Right kidney (tissue), 9 donors: Measurements from ENCODE around the gene OR9I1.

ENCODE experiments used
- DNase-seq: peaks from one replicate; pipeline ENCODE4 v3.0.0-alpha.2; 2016
- long read RNA-seq, 8 donors: transcript quantifications; one replicate each; lab custom pipeline, GENCODE V29; 2026

OR9I1 gene, protein sequence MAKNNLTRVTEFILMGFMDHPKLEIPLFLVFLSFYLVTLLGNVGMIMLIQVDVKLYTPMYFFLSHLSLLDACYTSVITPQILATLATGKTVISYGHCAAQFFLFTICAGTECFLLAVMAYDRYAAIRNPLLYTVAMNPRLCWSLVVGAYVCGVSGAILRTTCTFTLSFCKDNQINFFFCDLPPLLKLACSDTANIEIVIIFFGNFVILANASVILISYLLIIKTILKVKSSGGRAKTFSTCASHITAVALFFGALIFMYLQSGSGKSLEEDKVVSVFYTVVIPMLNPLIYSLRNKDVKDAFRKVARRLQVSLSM
- long read RNA-seq, donor 1 = 0 reads
- long read RNA-seq, donor 2 = 0 reads
- long read RNA-seq, donor 3 = 0 reads
- long read RNA-seq, donor 4 = 0 reads
- long read RNA-seq, donor 5 = 0 reads
- long read RNA-seq, donor 6 = 0 reads
- long read RNA-seq, donor 7 = 0 reads
- long read RNA-seq, donor 8 = 0 reads

DNA sequence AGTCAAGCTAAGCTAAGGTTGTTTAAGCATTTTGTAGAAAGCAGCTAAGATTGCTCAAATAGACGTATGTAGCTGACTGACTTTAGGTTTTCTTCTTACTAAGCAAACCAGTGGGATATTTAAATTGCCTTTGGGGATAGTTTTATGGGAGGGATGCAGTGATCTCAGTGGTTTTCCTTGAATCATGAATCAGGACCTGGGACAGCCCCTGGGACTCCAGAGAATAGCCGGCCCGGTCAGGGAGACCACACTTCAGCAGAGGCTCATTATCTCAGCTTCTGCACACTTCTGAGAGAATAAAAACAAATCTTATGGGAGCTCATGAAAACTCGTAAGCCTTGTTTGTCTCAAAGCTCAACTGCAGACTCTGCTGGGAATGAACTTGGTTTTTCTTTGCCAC, at the start of gene OR9I1:
TSS of gene OR9I1 (minus strand) at position 62 of the 400 bp plus-strand sequence. CDS start 6,086 bp downstream, outside the sequence.
- no peak for DNase-seq

DNA sequence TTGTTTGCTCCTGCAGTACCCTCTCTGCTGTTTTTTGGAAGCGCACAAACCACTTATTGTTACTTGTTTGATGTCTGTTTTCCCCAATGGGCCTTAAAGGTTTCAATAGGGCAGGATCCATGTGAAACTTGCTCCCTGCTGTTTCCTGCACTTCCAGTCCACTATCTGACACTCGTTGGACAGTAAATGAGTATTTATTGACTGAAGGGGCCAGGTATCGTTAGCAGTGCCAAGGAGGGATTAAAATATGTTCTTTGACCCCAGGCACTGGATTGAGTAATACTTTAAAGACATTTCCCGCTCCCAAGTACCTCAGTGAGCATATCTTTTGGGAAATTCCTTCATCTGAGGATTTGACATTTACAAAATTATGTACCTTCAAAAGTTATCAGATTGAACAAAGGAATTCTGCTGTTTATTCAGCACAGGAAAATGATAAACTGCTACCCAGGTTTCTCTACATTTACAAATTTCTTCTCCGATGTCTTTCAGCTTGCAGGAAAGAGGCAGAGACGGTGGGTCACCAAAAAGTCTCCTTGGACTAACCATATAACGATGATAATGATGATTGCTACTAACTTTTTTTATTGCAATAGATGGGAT, 40.3 kb upstream of the OR9I1 start:
- no peak for DNase-seq

DNA sequence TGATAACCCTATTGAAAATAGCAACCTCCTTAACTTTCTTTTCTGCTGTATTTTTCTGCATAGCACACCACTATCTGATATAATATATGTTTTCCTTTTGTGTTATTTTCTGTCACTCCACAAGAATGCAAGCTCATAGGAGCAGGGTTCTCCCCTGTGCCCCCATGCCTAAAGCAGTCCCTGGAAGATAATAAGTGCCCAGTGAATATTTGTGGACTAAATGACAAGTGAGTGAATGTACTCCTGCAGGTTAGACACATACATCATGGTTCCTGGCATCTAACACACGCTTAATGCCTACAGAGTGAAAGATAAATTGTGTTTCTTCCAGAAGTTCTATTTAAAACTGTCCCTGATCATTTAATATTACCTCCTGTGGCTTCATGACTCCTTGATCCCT, 39.7 kb upstream of the OR9I1 start:
- DNase-seq = no peak

DNA sequence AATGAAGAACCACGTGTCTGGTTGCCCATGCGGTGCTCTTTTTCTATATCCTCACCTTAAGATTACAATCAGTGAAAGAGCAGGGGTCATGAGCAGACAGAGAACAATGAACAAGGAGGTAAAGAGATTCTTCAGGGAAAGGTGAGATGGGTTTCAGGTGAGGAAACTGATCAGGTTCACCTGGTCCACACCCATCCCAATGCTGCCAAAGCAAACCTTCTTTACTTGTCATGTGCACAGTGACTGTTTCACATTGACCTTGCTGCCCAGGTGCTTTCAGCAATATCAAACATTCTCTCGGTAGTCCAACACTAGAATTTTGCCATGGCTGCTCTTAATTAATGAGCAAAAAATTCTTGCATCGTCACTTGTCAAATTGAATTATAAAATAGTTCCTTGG, 39.1 kb upstream of the OR9I1 start:
- no peak for DNase-seq

DNA sequence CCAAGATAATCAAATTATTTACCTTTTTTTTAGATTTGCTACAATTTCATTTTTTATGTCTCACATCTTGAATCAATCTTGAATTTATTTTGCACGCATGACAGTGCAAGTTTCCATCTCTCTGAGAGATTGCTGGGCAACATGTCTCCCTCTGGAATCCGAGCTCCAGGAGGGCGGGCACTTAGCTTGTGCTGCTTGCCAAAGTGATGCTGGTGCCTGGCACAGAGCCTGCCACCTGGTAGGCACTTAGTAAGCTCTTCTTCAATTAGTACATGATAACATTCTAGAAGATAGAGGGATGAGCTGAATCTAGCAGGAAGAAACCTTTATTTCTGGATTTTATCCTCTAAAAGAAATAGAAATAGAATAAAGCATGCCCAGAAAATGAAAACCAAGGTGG, 27.5 kb upstream of the OR9I1 start:
- no peak for DNase-seq

DNA sequence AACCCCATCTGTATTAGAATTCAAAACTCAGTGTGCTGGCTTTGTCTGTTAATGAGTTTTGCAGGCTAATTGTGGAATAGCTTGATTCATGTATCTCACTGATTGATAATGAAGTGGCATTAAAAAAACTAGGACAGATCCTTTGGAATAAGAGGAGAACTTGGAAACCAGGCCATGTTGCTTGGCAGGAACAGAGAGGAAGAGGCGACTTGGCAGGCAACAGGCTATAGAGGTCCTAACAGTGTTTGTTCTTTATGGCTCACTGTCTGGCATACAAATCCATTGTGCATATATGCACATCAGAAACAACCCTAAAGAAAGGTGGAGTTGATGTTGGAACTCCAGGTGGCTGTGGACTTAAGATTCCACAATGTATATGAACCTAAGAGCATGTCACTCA, 17.4 kb upstream of the OR9I1 start:
- no peak for DNase-seq

DNA sequence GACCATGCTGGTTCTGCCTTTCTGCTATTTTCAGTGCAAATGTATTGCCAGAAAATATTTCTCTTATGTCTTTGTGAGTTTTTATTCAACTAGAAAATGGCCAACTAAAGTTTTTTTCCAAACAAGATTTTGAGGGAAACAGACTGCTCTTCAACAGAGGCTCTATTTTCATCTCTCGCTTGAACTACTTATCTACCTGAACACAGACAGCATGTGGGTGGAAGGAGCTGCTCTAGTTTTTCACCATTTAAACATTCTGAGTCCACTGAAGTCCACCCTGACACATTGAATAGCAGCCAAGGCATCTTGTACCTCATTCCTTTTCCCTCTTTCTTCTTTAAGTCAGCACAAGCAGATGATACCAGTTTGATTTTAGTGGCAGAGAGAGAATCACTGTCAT, 9.8 kb upstream of the OR9I1 start:
- no peak for DNase-seq

DNA sequence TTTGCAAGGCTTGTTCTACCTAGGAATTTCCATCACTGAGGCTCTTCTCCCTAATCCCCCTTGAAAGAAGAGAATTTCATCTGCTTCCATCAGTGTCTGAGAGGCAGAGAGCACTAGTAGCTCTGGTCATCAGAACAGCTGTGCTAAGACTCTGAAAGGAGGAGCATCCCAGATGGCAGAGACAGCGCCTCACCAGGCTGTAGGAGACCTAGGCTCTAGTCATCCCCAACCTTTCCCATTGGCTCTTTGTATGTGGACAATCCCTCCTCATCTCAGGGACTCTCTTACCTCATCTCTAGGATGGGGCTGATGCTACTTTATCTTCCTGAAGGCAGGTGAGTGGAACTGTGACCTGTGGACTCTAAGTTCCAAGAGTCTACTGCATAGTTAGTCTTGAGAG, 8.8 kb upstream of the OR9I1 start:
- DNase-seq = no peak

DNA sequence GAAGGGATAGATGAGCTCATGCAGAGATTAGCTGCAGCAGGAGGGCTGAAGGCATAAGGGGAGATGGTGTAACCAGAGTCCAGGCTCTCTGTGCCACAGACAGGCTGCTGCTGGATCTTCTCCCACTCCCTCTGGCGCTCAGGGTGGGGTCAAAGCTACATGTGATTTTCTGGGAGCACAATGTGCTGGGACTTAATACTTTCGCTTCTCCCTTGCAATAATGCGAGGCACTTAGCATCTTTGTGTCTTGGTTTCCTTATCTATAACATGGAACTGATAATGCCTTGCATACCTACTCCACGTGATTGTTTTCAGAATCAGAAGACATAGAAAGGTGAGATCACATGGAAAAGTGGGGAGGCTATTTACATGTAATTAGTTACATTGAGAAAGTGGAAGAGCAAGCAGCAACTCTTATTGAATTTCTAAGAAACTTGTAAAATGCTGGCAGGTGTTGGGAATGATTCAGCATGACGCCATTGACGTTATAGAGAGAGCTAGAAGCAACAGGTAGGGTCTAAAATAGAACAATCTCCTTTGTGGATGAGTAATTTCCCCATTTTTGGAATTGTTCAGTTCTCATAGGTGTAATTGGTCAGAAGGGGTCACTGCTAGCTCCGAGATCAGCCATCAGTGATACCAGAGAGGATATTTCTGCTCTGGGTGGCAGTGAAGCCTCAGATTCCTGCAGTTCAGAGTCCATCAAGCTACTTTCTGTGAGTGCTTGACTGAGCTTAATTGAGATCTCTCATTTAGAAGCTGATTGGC, 8.2 kb upstream of the OR9I1 start:
- no peak for DNase-seq

DNA sequence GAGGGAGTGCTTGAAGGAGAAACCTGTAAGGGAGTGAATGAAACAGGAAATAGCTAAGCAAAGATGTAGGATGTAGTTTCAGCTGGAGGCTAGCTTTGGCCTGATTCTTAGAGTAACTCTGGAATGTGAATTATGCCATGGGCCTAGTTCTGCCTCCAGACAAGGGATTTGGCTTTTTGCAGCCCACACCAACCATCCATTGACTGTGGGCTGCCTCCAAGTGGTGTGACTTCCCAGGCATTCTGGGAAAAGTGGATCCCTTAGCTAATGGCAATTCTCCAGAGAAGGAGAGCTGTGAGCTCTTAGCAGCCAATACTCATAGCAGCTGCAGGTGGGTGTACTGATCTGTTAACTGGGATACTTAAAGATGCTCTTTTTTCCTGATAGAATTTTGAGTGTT, 2.0 kb upstream of the OR9I1 start:
- no peak for DNase-seq

DNA sequence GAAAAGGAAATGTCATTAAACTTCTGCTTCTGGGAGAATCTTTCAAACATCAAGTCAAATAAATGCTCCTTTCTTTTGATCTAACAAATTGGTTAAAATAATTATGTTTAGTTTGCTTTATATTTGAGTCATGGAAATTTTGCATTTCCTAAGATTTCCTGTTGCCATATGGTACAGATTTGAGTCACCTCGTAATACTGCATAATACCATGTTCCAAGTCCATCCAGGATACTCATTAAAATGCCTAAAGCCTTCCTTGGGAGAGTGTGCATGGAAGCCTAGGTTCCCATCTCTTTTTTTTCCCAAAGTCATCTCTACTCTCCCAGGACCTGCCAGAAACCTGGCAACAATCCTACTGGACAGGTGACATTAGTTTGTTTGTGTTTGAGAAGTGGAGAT, 4.2 kb downstream of the OR9I1 start:
- DNase-seq = no peak

DNA sequence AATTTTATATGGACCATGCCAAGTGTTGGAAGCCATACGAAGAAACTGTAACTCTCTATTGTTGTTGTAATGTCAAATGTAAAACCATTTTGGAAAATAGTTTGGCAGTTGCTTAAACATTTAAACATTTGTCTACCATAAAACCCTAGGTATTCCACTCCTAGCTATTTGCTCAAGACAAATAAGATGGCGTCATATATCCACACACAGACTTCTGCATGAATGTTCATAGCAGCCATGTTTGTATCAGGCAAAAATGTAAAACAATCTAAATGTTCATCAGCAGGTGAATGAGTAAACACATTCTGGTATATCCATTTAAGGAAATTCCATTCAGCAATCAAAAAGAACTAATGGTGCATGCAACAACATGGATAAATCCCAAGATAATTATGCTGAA, 27.9 kb downstream of the OR9I1 start:
- no peak for DNase-seq

DNA sequence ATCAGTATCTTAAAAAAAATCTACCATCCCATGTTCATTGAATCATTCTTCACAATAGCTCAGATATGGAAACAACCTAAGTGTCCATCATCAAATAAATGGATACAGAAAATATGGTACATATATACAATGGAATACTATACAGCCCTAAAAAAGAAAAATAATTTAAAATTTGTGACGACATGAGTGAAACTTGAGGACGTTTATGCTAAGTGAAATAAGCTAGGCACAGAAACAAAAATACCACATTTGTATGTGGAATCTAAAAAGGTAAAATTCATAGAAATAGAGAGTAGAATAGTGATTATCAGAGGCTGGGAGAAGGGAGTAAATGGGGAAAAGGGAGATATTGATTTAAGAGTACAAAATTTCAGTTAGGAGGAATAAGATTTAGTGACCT, 38.8 kb downstream of the OR9I1 start:
- no peak for DNase-seq

DNA sequence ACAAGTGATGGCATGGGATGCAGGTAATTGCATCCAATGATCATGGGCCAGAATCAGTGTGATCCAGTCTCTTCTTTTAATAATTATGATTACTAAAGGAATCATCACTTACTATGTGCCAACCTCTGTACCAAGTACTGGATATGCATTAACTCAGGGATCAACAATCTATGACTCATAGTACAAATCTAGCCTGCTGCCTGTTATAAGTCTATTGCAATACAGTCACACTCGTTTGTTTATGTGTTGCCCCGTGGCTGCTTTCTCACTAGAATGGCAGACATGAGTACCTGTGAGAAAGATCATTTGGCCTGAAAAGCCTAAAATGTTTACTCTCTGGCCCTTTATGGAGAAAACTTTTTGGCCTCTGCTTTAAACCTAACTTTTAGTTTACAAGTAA, 49.5 kb downstream of the OR9I1 start:
- DNase-seq = no peak

DNA sequence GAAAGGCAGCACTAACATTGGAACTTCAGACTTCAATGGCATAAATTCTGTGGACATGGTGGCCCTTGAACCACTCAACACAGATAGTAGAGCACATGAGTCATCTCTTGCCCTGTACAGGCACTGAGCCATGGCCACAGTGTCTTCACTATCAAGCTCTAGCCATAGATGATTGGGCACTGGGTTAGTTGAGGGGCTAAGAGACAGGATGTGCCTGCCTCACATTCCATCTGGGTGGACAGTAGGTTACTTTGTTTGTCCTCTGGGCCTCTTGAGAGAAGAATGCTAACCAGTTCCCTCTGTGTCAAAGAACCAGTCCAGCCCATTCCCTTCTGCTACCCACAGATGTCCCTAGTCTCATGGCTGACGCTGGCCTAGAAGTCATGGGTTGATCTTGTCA, 54.7 kb downstream of the OR9I1 start:
- no peak for DNase-seq

DNA sequence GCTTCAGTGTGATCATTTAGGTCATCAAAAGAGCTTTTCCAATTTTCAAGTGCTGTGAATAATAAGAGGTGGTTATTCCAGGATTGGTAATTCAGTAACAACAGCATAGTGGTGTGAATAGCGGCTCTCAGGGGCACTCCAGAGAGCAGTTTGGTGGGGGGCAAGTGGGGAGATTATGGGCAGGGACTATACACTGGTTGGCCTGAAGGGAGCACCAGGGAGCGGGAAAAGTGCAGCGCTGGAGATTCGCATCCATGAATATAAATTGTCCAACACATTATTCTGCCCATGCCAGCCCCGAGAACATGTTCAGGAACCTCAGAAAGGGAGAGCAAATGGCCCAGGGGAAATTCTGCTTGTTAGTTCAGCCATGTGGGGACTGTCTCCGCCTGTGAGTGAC, 56.7 kb downstream of the OR9I1 start:
- no peak for DNase-seq

DNA sequence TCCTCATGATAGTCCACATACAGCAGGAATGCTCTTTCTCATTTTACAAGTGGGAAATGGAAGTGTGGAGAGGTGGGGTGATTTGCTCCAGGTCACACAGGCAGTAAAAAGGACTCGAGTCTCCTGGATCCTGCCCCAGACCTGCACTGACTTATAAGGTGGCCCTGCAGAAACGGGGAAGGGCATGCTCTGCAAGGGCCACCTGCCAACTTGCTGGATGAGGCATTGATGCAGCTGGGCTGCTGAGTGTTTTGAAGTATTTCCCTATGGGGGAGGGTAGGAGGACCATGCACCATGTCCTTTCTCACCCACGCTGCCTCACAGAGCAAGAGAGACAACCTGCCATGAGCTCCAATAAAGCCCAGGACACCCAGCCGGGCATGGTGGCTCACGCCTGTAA, 57.6 kb downstream of the OR9I1 start:
- no peak for DNase-seq
